KOPT-K1 (cell line): ENCODE data around the gene SLC11A2.
"Not testable (repeated sequence)": the region's sequence is repeated elsewhere in the genome, so short reads cannot be mapped to it uniquely, and the experiment has no call there.

ENCODE experiments used
- H3K27ac ChIP-seq: fragments of 200-600 bp; sonication (generic); 2 replicates; pipeline ENCODE4 v1.5.1; 2016; ENCODE audit warnings: antibody characterized with exemption, mild to moderate bottlenecking, low read depth, low read length; ENCODE audit not compliant: poor library complexity, severe bottlenecking
- H3K36me3 ChIP-seq: fragments of 200-600 bp; sonication (generic); 2 replicates; pipeline ENCODE4 v1.5.1; 2017; ENCODE audit warnings: antibody characterized with exemption, mild to moderate bottlenecking, low read length, moderate library complexity; ENCODE audit not compliant: insufficient read depth
- H3K9me3 ChIP-seq: fragments of 200-600 bp; sonication (generic); 2 replicates; pipeline ENCODE4 v1.5.1; 2017; ENCODE audit warnings: antibody characterized with exemption, low read length, mild to moderate bottlenecking; ENCODE audit not compliant: insufficient read depth, poor library complexity, severe bottlenecking

SLC11A2 gene

DNA sequence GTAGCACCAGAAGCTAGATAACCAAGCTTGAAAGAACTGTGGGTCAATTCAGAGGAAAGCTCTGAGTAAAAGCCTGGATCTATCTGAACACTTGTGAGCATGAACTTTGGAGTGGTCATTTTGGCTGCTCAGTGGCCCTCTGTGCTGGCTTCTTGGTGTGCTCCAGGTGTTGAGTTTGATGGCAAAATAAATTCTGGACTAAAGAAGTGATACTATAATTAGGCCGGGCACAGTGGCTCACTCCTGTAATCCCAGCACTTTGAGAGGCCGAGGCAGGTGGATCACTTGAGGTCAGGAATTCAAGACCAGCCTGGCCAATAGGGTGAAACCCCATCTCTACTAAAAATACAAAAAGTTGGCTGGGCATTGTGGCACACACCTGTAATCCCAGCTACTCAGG, 71.4 kb downstream of the SLC11A2 start:
- H3K9me3 ChIP-seq, H3K36me3 ChIP-seq, H3K27ac ChIP-seq: not testable (repeated sequence)

DNA sequence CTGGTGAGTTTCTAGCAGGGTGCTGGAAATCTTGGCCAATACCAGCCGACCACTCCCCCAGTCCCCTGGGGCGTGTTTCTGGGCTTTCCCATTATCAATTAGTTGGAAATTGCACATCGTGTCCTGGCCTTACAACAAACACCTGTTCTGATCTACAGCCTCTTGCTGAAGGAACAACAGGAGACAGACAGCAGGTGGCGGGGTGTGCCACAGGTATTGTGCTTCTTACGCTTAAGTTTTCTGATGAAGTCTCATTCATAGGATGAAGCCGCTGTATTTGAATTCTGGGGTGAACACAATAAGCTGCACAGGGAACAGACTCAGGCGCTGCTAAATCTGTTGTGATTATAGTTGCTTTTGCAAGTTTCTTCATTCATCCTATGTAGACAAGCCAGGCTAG, 73.1 kb downstream of the SLC11A2 start:
- no peaks in the 10 kb centered on the region for H3K9me3 ChIP-seq
- H3K27ac ChIP-seq, result no peak overlapping the region
- no peaks in the 10 kb centered on the region for H3K36me3 ChIP-seq

DNA sequence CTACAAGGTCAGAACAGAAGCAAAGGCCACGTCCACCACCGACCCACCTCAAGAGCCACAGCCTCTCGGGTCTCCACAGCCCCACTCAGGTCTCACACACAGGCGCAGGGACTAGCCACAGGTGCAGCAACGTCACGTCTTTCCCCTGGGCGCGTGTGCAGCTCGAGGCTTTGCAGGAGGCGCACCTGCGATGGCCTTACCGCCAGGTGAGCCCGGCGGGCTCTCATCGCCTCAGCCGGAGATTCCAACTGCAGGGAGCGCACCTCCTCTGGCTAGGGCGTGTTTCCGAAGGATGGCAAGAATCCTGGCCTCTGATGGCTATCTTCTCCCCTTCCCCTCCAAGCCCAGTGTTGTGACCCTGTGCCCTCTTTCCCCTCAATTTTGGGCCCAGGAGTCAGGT, 73.7 kb downstream of the SLC11A2 start, which contains the start of gene HIGD1C:
Gene HIGD1C (plus strand): TSS at position 35 of the 400 bp plus-strand sequence. CDS start 1,455 bp downstream, outside the sequence.
- Histone ChIP-seq H3K27ac (no peak within 1 kb of the TSS), H3K36me3 (no peaks in the 10 kb centered on the region), H3K9me3 (no peaks in the 10 kb centered on the region)

DNA sequence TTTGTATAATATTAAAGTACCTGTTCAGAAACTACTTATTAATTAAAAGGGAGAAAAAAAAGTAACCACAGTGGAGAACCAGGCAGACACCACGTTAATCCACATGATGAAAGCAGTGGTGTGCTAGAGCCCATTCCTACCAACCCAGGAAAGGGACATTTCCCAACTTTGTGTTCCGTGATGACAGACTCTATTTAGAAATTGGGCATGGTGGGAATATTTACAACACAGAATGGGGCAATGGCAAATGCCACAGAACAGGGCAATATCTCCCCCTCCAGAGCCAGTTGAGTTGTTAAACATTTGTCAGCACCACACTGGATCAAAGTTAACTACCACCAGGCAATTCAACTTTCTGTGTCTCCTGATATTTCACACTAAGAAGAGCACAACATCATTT, 75.1 kb downstream of the SLC11A2 start:
- Histone ChIP-seq H3K36me3 (no peaks in the 10 kb centered on the region), H3K9me3 (no peaks in the 10 kb centered on the region), H3K27ac (no peak overlapping the region)

DNA sequence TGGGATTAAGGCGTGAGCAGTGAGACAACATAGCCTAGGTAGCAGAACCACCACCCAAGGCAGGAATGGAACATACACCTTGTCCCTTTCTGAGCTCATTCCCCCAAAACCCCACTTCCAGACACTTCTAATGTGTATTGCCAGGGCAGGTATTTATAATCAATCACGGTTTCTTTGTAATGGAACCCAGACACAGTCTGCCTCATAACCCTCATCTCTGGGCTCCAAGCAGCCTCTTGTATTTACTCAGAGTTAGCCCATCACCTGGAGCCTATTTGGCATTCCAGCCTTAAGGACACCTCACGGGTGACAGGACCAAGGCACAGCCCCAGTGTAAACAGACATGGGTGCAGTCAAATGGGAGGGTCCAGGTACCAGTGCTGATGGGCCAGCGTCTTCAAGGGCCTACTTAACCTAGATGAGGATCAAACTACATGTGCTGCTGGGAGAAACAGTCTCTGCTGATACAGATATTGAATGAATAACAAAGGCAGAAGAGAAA, 76.3 kb downstream of the SLC11A2 start:
- Histone ChIP-seq H3K9me3 (no peaks in the 10 kb centered on the region), H3K27ac (no peak overlapping the region), H3K36me3 (no peaks in the 10 kb centered on the region)

DNA sequence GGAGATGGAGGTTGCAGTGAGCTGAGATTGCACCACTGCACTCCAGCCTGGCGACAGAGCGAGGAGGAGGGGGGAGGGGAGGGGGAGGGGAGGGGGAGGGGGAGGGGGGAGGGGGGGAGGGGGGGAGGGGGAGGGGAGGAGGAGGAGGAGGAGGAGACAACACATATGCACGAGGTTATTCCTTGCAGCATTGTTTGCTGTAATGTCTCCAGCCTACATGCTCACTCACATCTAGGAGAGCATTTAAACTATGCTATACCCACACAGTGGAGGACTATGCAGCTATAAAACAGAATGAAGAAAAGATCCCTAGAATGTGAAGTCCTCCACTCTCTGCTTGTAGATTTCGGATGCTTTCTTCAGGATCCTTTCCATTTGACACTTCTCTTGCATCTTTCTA, 77.4 kb downstream of the SLC11A2 start:
- H3K36me3 ChIP-seq, result no peaks in the 10 kb centered on the region
- H3K9me3 ChIP-seq, result no peaks in the 10 kb centered on the region
- H3K27ac ChIP-seq, result no peak overlapping the region

DNA sequence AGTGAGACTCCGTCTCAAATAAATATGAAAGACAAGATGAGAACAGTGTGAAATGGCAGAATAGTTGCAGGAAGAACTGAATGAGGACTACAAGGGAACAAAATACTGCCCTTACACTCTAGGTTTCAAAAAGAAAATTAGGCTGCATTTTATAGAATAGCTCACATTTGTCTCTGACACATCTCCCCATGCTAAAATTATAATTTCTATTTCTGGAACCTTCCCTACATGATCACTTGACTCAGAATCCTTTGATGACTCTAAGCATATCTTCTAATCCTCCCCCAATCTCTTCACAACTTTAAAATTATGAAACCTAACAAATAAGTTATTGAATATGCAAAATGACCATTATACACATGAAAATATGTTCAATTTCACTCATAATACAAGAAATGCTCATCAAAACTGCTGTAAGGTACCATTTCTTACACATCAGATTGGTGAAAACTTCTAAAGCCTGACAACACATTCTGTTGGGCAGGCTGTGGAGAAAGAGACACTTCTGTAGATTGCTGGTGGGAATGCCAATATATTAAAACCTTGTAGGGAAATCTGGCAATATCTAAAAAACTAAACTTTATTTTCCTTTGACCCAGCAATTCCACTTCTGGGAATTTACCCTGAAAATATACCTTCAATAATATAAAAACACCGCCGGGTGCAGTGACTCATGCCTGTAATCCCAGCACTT, 78.1 kb downstream of the SLC11A2 start:
- Histone ChIP-seq H3K36me3 (no peaks in the 10 kb centered on the region), H3K27ac (no peak overlapping the region), H3K9me3 (no peaks in the 10 kb centered on the region)

DNA sequence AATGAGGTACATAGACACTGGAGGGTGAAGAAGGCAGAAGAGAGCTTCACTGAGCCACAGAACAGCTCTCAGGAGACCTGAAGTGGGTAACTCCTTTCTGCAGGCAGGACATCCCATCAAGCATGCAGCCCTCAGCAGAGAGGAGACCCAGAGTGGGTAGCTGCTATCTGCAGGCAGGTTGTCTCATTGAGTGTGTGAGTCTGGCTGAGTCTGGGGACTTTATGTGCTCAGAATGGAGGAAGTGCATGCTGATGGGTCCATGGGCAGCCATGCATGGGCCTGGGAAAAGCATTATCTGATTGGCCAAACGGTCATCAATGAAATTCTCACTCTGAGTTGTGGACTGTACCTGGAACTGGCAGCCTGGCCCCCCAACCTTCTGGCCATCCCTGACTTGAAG, 88.5 kb downstream of the SLC11A2 start:
- H3K36me3 ChIP-seq, result peaks cover 9% of the 10 kb centered on the region; the same call in 1 of the 2 replicates
- H3K27ac ChIP-seq, result no peak overlapping the region
- H3K9me3 ChIP-seq, result peaks cover 26% of the 10 kb centered on the region

DNA sequence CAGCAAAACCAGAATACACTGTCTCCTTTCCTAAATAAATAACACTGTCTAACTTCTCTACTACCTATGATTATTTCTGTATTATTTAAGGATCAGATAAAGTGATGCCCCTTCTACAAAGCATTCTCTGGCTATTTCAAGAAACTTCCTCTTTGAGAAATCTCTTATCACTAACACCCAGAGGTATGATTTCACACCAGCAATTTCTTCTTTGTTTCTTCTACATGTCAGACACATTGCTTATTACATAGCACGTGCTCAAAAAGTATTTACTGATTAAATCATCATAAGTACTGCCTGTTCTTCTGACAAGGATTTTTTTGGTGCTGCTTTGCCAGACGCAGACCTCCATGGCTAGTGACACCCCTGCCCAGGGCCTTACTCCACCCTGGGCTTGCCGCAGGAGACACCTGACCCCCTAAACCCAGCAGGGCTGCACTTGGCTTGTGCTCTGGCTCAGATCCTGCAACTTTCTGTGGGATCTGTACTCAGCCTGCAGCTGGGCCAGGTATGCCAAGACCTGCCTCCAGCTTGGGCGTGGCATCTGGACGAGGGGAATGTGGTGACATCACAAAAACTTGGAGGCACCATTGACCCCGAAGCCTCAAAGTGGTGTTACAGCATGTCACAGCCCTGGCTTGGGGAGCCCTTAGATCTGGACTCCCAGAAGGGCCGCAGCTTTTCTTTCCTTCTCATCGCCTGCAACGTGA, 89.2 kb downstream of the SLC11A2 start:
- Histone ChIP-seq H3K9me3 (peaks cover 26% of the 10 kb centered on the region), H3K27ac (no peak overlapping the region), H3K36me3 (peaks cover 9% of the 10 kb centered on the region; the same call in 1 of the 2 replicates)

DNA sequence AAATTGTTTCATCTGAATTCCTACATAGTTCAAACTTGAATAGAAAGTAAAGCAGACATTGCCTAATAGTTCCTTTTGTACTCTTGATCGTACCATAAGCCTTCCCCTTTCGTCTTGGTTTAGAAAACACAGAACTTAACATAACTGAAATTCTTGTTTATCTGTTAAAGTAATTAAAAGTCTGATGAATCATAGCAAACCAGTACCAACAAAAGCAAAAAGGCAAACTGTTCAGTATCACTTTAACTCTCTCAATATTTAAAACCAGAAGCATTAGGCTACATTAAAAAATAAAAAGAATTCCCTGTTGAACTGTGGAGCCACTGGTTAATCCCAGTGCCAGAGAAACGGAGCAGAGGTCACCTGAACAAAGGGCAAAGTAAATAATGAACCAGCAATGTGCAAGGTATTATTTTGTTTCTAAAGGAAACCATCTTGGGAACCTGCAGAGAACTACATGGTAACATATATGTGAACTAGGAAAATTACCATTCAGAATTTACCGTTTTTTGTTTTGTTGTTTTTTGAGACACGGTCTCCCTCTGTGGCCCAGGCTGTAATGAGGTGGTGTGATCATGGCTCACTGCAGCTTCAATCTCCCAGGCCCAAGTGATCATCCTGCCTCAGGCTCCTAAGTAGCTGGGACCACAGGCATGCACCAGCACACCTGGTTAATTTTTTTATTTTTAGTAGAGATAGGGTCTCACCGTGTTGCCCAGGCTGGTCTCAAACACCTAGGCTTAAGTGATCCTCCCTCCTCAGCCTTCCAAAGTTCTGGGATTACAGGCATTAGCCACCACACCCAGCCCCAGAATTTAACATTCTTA, 91.0 kb downstream of the SLC11A2 start:
- no peak overlapping the region for H3K27ac ChIP-seq
- peaks cover 26% of the 10 kb centered on the region for H3K9me3 ChIP-seq
- peaks cover 9% of the 10 kb centered on the region; the same call in 1 of the 2 replicates for H3K36me3 ChIP-seq

DNA sequence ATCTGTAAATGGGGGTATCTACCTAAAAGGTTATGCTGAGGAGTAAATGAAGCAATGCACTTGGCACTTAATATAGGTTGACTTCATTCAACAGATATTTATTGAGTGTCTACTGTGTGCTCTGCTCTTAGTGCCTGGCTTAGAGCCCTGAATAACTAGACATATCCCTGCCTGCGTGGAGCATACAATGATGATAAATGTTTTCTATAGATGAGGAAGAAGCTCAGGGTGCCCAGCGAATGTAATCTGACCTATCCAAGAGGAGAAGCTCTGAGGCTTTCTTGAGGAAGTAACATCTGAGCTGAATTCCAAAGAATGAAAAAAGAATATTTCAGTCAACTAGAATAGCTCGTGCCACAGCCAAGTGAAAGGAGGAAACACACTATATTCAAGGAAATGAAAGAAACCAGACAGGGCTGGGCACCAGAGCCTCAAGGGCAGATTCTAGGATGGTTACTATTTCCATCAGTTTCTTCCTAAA, 91.8 kb downstream of the SLC11A2 start:
- Histone ChIP-seq H3K27ac (no peak overlapping the region), H3K9me3 (peaks cover 26% of the 10 kb centered on the region), H3K36me3 (peaks cover 9% of the 10 kb centered on the region; the same call in 1 of the 2 replicates)

DNA sequence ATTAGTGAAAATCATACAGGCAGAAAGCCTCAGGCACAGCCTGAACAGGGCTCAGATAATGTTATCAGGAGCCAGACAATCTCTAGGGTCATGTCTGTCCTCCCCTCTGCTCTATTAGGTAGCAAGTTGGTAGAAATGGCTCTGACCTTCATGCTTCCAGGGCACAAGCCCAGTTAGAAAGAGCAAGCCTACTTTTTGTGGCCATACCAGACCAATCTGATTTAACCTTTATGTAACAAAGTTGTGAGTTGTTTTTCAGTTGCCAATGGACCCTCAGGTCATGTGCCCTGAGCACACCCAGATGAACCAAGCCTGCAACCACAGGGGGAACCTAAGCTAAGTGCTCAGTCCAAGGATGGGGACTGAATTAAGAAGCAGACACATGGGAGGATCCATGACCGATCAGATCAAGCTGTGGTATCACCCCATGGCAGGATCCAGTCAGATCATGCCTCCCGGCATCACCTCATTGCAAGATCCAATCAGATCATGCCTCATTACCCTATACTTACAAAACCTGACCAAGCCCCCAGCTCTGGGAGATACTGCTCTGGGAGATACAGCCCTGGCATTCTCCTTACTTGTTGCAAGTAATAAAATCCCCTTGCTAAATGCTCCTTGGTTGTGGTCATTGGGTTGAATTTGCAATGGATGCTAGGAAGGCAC, 92.6 kb downstream of the SLC11A2 start:
- Histone ChIP-seq H3K36me3 (peaks cover 9% of the 10 kb centered on the region; the same call in 1 of the 2 replicates), H3K9me3 (peaks cover 22% of the 10 kb centered on the region), H3K27ac (no peak overlapping the region)

DNA sequence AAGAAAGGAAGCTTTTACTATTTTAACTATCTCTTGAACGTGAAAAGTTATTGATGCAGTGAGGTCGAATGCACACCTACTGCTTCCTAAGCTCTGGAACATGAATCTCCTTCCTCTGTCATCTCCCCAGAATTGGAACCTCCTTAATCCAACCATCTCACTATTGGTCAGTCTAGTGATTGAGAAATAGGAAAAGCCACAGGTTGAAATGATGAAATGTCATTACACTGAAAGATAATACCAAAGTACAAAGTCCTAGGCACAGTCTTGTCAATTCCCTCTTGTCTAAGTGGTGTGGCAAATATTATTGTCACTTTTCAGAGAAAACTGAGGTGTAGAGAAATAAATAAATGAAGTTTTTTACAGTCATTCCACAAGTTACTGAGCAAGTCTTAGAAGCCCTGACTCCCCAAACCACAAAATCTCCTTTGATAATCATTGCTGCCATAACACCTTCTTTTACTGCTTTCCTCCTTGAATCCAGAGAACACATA, 93.3 kb downstream of the SLC11A2 start:
- Histone ChIP-seq H3K27ac (no peak overlapping the region), H3K36me3 (peaks cover 9% of the 10 kb centered on the region; the same call in 1 of the 2 replicates), H3K9me3 (peaks cover 15% of the 10 kb centered on the region)

DNA sequence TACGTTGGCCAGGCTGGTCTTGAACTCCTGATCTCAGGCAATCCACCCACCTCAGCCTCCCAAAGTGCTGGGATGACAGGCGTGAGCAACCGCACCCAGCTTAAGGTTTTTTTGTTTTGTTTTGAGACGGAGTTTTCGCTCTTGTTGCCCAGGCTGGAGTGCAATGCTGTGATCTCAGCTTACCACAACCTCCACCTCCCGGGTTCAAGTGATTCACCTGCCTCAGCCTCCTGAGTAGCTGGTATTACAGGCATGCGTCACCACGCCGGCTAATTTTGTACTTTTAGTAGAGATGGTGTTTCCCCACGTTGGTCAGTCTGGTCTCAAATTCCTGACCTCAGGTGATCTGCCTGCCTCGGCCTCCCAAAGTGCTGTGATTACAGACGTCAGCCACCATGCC, 95.7 kb downstream of the SLC11A2 start:
- not testable (repeated sequence) for H3K36me3 ChIP-seq, H3K27ac ChIP-seq, H3K9me3 ChIP-seq
